Neural cell (in vitro differentiated cells): ENCODE data around the gene HIBADH. TPM values are rescaled to one million over a fixed set of nuclear protein-coding genes. Genes with fewer than 3 reads are reported as not detected.

ENCODE experiments used
- H2AFZ ChIP-seq: fragments of 200-600, 300-800 bp; sonication (generic), shearing (Covaris generic); 2 replicates; pipeline ENCODE4 v1.6.0; 2014; ENCODE audit warnings: low read depth, mild to moderate bottlenecking, antibody characterized with exemption, low read length, moderate library complexity
- H3F3A ChIP-seq: fragments of 200-600 bp; shearing (Covaris generic); 2 replicates; pipeline ENCODE4 v1.6.1; 2016; ENCODE audit warnings: mild to moderate bottlenecking, moderate library complexity, mixed read lengths, antibody characterized with exemption, low read length; ENCODE audit not compliant: insufficient read depth, poor library complexity, severe bottlenecking
- H3K27ac ChIP-seq: fragments of 200-600, 300-800 bp; sonication (generic), shearing (Covaris generic); 2 replicates; pipeline ENCODE4 v1.5.1; 2014; ENCODE audit warnings: mild to moderate bottlenecking, low read length, moderate library complexity
- H3K27me3 ChIP-seq: fragments of 300-800, 200-600 bp; sonication (generic), shearing (Covaris generic); 2 replicates; pipeline ENCODE4 v1.6.0; 2014; ENCODE audit warnings: mild to moderate bottlenecking, low read depth, low read length, moderate library complexity; ENCODE audit not compliant: insufficient read depth
- H3K36me3 ChIP-seq: fragments of 300-800, 200-600 bp; sonication (generic), shearing (Covaris generic); 2 replicates; pipeline ENCODE4 v1.5.1; 2014; ENCODE audit warnings: mild to moderate bottlenecking, antibody characterized with exemption, low read length, moderate library complexity; ENCODE audit not compliant: insufficient read depth
- H3K4me2 ChIP-seq: fragments of 300-800, 200-600 bp; sonication (generic), shearing (Covaris generic); 2 replicates; pipeline ENCODE4 v1.6.0; 2014; ENCODE audit warnings: mild to moderate bottlenecking, low read length
- H3K4me3 ChIP-seq: fragments of 300-800, 200-600 bp; sonication (generic), shearing (Covaris generic); 2 replicates; pipeline ENCODE4 v1.5.1; 2014; ENCODE audit warnings: mild to moderate bottlenecking, low read length, moderate library complexity
- H3K79me2 ChIP-seq: fragments of 200-600 bp; shearing (Covaris generic); replicated peaks from 2 replicates; pipeline ENCODE4 v1.6.0; 2014; ENCODE audit warnings: mild to moderate bottlenecking, low read length, moderate library complexity; ENCODE audit not compliant: insufficient read depth
- H3K9ac ChIP-seq: fragments of 300-800, 200-600 bp; sonication (generic), shearing (Covaris generic); 2 replicates; pipeline ENCODE4 v1.6.1; 2016; ENCODE audit warnings: mild to moderate bottlenecking, low read length, mixed read lengths
- H3K9me2 ChIP-seq: fragments of 200-600 bp; shearing (Covaris generic); 2 replicates; pipeline ENCODE4 v1.6.1; 2016; ENCODE audit warnings: mild to moderate bottlenecking, low read length, mixed read lengths; ENCODE audit not compliant: insufficient read depth
- H3K9me3 ChIP-seq: fragments of 200-600, 300-800 bp; sonication (generic), shearing (Covaris generic); 2 replicates; pipeline ENCODE4 v1.6.1; 2016; ENCODE audit warnings: mild to moderate bottlenecking, mixed run types, low read length, moderate library complexity, mixed read lengths
- H4K20me1 ChIP-seq: fragments of 200-600 bp; shearing (Covaris generic); 2 replicates; pipeline ENCODE4 v1.6.1; 2016; ENCODE audit warnings: mild to moderate bottlenecking, mixed run types; ENCODE audit not compliant: insufficient read depth
- EP300 ChIP-seq: fragments of 450-650 bp; conservative IDR thresholded peaks from 2 replicates; pipeline ENCODE4 v1.6.1; 2014; ENCODE audit warnings: antibody characterized with exemption, mild to moderate bottlenecking, moderate library complexity; ENCODE audit not compliant: poor library complexity, severe bottlenecking
- EZH2 ChIP-seq: fragments of 200-600, 300-800 bp; shearing (Covaris generic), sonication (generic); IDR thresholded peaks from 2 replicates; pipeline ENCODE4 v1.6.1; 2014; ENCODE audit warnings: antibody characterized with exemption, low read length, borderline replicate concordance, mild to moderate bottlenecking; ENCODE audit not compliant: insufficient read depth, poor library complexity, severe bottlenecking
- MXI1 ChIP-seq: fragments of 450-650 bp; conservative IDR thresholded peaks from 2 replicates; pipeline ENCODE4 v1.6.1; 2014; ENCODE audit warnings: antibody characterized with exemption, mild to moderate bottlenecking; ENCODE audit not compliant: poor library complexity, severe bottlenecking
- POLR2AphosphoS5 ChIP-seq: IDR thresholded peaks from 2 replicates; pipeline ENCODE4 v1.6.1; 2012
- RAD21 ChIP-seq: fragments of 450-650 bp; conservative IDR thresholded peaks from 2 replicates; pipeline ENCODE4 v1.6.1; 2014; ENCODE audit warnings: antibody characterized with exemption, mild to moderate bottlenecking, moderate library complexity
- SMC3 ChIP-seq: fragments of 450-650 bp; conservative IDR thresholded peaks from 2 replicates; pipeline ENCODE4 v1.6.1; 2014; ENCODE audit warnings: antibody characterized with exemption, mild to moderate bottlenecking, moderate library complexity; ENCODE audit not compliant: poor library complexity
- TAF1 ChIP-seq: IDR thresholded peaks from 2 replicates; pipeline ENCODE4 v1.6.1; 2012; ENCODE audit warnings: low read depth
- polyA plus RNA-seq: library from polyadenylated mRNA; depleted of rRNA; stranded (reverse); fragments of >200 nt; gene quantifications from 2 replicates; pipeline ENCODE4 v1.2.3, GENCODE V29; 2014
- TF ChIP-seq, protein P1 (sequence below): fragments of 450-650 bp; IDR thresholded peaks from 2 replicates; pipeline ENCODE4 v1.5.1; 2014; ENCODE audit warnings: antibody characterized with exemption, mild to moderate bottlenecking, moderate library complexity; ENCODE audit not compliant: poor library complexity, severe bottlenecking
- TF ChIP-seq, protein P2 (sequence below): IDR thresholded peaks from 2 replicates; pipeline ENCODE4 v1.6.1; 2012; ENCODE audit warnings: borderline replicate concordance

Gene HIBADH
- polyA plus RNA-seq, 1 donor from 2014 or later, result 14.4 TPM

DNA sequence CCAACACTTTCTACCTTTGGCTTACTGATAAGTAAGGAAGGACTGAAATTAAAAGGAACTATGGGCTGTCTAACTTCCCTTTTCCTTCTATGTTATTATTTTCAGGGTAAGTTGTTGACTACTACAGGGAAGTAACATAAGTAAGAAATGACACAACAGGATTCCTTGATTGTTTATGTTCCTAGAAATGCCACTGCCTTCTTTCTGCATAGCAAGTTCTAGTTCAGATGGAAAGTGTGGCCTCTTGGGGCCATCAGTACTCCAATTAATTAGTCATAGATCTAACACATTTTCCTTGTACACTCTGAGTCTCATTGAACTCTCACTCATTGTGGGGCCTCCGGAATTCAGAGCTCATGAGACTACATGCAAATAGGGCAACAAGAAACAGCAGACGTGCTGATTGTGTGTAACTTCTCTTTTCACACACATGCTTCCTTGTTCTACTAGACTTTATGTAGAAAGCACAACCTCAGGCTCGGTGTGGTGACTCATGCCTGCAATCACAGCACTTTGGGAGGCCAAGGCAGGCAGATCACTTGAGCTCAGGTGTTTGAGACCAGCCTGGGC is 35.3 kb upstream of the HIBADH start:
- H3K27me3 ChIP-seq, result no peaks in the 10 kb centered on the region
- TF ChIP-seq SMC3 (no peak), POLR2AphosphoS5 (no peak), TAF1 (no peak), EZH2 (no peak), MXI1 (no peak), RAD21 (no peak), EP300 (no peak)
- TF ChIP-seq, protein P1, sequence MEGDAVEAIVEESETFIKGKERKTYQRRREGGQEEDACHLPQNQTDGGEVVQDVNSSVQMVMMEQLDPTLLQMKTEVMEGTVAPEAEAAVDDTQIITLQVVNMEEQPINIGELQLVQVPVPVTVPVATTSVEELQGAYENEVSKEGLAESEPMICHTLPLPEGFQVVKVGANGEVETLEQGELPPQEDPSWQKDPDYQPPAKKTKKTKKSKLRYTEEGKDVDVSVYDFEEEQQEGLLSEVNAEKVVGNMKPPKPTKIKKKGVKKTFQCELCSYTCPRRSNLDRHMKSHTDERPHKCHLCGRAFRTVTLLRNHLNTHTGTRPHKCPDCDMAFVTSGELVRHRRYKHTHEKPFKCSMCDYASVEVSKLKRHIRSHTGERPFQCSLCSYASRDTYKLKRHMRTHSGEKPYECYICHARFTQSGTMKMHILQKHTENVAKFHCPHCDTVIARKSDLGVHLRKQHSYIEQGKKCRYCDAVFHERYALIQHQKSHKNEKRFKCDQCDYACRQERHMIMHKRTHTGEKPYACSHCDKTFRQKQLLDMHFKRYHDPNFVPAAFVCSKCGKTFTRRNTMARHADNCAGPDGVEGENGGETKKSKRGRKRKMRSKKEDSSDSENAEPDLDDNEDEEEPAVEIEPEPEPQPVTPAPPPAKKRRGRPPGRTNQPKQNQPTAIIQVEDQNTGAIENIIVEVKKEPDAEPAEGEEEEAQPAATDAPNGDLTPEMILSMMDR, result no peak
- TF ChIP-seq, protein P2, sequence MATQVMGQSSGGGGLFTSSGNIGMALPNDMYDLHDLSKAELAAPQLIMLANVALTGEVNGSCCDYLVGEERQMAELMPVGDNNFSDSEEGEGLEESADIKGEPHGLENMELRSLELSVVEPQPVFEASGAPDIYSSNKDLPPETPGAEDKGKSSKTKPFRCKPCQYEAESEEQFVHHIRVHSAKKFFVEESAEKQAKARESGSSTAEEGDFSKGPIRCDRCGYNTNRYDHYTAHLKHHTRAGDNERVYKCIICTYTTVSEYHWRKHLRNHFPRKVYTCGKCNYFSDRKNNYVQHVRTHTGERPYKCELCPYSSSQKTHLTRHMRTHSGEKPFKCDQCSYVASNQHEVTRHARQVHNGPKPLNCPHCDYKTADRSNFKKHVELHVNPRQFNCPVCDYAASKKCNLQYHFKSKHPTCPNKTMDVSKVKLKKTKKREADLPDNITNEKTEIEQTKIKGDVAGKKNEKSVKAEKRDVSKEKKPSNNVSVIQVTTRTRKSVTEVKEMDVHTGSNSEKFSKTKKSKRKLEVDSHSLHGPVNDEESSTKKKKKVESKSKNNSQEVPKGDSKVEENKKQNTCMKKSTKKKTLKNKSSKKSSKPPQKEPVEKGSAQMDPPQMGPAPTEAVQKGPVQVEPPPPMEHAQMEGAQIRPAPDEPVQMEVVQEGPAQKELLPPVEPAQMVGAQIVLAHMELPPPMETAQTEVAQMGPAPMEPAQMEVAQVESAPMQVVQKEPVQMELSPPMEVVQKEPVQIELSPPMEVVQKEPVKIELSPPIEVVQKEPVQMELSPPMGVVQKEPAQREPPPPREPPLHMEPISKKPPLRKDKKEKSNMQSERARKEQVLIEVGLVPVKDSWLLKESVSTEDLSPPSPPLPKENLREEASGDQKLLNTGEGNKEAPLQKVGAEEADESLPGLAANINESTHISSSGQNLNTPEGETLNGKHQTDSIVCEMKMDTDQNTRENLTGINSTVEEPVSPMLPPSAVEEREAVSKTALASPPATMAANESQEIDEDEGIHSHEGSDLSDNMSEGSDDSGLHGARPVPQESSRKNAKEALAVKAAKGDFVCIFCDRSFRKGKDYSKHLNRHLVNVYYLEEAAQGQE, result no peak
- H3K9me2 ChIP-seq, result no peaks in the 10 kb centered on the region
- no peak overlapping the region for H3K4me3 ChIP-seq
- no peaks in the 10 kb centered on the region for H3K79me2 ChIP-seq
- no peaks in the 10 kb centered on the region for H3F3A ChIP-seq
- H3K27ac ChIP-seq, result no peak overlapping the region
- no peak overlapping the region for H3K4me2 ChIP-seq
- no peaks in the 10 kb centered on the region for H4K20me1 ChIP-seq
- H3K9ac ChIP-seq, result no peak overlapping the region
- H3K9me3 ChIP-seq, result no peaks in the 10 kb centered on the region
- H3K36me3 ChIP-seq, result no peaks in the 10 kb centered on the region
- H2AFZ ChIP-seq, result no peak overlapping the region

DNA sequence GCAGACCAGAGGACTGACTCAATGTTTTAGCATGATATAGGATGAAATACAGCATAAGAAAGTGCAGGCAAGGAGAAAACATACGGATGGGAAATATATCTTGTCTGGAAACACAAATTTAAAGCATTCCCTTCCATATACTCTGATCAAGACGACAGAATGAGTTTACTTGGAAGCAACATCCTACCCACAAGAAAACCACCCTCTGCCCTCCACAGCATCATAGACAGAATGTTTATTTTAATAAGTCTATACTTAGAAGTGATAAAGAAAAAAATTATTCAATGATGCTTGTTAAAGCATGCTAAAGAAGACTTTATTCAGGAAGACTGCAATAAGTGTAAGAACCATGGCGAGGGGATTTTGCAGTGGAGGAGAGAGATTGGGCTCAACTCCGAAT is 32.4 kb upstream of the HIBADH start:
- Histone ChIP-seq H3K4me3 (no peak overlapping the region), H3K4me2 (no peak overlapping the region), H3F3A (no peaks in the 10 kb centered on the region), H3K9me2 (no peaks in the 10 kb centered on the region), H3K36me3 (no peaks in the 10 kb centered on the region), H3K9me3 (no peaks in the 10 kb centered on the region), H2AFZ (no peak overlapping the region), H3K27ac (no peak overlapping the region), H4K20me1 (no peaks in the 10 kb centered on the region), H3K79me2 (no peaks in the 10 kb centered on the region), H3K27me3 (no peaks in the 10 kb centered on the region), H3K9ac (no peak overlapping the region)
- TF ChIP-seq, protein P1, result no peak
- TF ChIP-seq POLR2AphosphoS5 (no peak), SMC3 (no peak), TAF1 (no peak), EZH2 (no peak)
